Naive B cell (primary cell): Measurements from ENCODE around the gene SDK1. TPM values are rescaled to one million over a fixed set of nuclear protein-coding genes. Genes with fewer than 3 reads are reported as not detected.

Source experiments
- ATAC-seq, 2 donors: fragments of 150-1000 bp; cut with Tn5 transposase; 2 replicates each; pipeline ENCODE4 v1.10.0; 2021; ENCODE audit warnings: low read depth in 2 of 2, mild to moderate bottlenecking in 2 of 2, moderate library complexity in 2 of 2
- DNase-seq: peaks from one replicate; pipeline ENCODE4 v3.0.0; 2022
- H3K27ac Mint-ChIP-seq, 6 donors: one replicate each; pipeline ENCODE4 v1.8.0; 2020 to 2022; ENCODE audit warnings: mild to moderate bottlenecking in 6 of 6, mixed read lengths in 6 of 6, moderate library complexity in 5 of 6, inconsistent platforms in 2 of 6
- H3K27me3 Mint-ChIP-seq, 3 donors: one replicate each; pipeline ENCODE4 v1.8.0; 2021 to 2022; ENCODE audit warnings: mixed read lengths in 3 of 3, mild to moderate bottlenecking in 1 of 3
- H3K36me3 Mint-ChIP-seq, 2 donors: one replicate each; pipeline ENCODE4 v1.8.0; 2020 to 2022; ENCODE audit warnings: mixed read lengths in 2 of 2, inconsistent platforms in 1 of 2, mild to moderate bottlenecking in 1 of 2
- H3K4me1 Mint-ChIP-seq, 3 donors: one replicate each; pipeline ENCODE4 v1.8.0; 2020 to 2022; ENCODE audit warnings: mixed read lengths in 3 of 3, inconsistent platforms in 1 of 3, mild to moderate bottlenecking in 1 of 3, moderate library complexity in 1 of 3
- H3K4me3 Mint-ChIP-seq, 8 donors: one replicate each; pipeline ENCODE4 v1.8.0; 2020 to 2022; ENCODE audit warnings: mild to moderate bottlenecking in 8 of 8, mixed read lengths in 8 of 8, moderate library complexity in 8 of 8, inconsistent platforms in 2 of 8
- H3K9me3 Mint-ChIP-seq, 7 donors: one replicate each; pipeline ENCODE4 v1.8.0; 2020 to 2022; ENCODE audit warnings: mixed read lengths in 7 of 7, mild to moderate bottlenecking in 5 of 7, inconsistent platforms in 2 of 7, moderate library complexity in 1 of 7
- polyA plus RNA-seq, 6 donors: library from polyadenylated mRNA; unstranded; fragments of 300-500 nt; fragmentation: Illumina TruSeq; gene quantifications; one replicate each; pipeline ENCODE4 v1.2.3, GENCODE V29; 2021; ENCODE audit warnings: low read depth in 6 of 6

Gene SDK1
- polyA plus RNA-seq, 6 donors from 2014 or later: 0.15 to 0.60 (median 0.38) TPM; not detected in 2

- Mint-ChIP-seq H3K4me1 (no peaks in the 10 kb centered on the region), H3K36me3 (no peaks in the 10 kb centered on the region), H3K9me3 (no peaks in the 10 kb centered on the region), H3K27ac (no peak overlapping the region), H3K27me3 (peaks cover 39 to 64% (median 43%) of the 10 kb centered on the region in 3 donors), H3K4me3 (no peak overlapping the region)
- DNase-seq: no peak
- ATAC-seq: no peak
These were observed 111.8 kb downstream of the SDK1 start for GRCh38 chr7:3412871-3413270.

- Mint-ChIP-seq H3K9me3 (peaks cover 0 to 4% (median 0%) of the 10 kb centered on the region in 7 donors), H3K36me3 (no peaks in the 10 kb centered on the region), H3K27ac (no peak overlapping the region), H3K27me3 (peaks cover 45 to 50% (median 47%) of the 10 kb centered on the region in 3 donors), H3K4me1 (no peaks in the 10 kb centered on the region), H3K4me3 (no peak overlapping the region)
- DNase-seq: no peak
- no peak for ATAC-seq
These were observed 114.8 kb downstream of the SDK1 start for GRCh38 chr7:3415861-3416312.

GRCh38 chr7:3416453-3416852, 115.4 kb downstream of the SDK1 start:
- Mint-ChIP-seq H3K27me3 (peaks cover 41 to 45% (median 44%) of the 10 kb centered on the region in 3 donors), H3K27ac (no peak overlapping the region), H3K9me3 (peaks cover 0 to 5% (median 2%) of the 10 kb centered on the region in 7 donors), H3K4me1 (no peaks in the 10 kb centered on the region), H3K36me3 (peaks cover 0 to 1% of the 10 kb centered on the region in 2 donors), H3K4me3 (no peak overlapping the region)
- no peak for DNase-seq
- no peak for ATAC-seq

- peaks cover 5 to 13% (median 7%) of the 10 kb centered on the region in 3 donors for H3K27me3 Mint-ChIP-seq
- DNase-seq: no peak
- ATAC-seq: no peak
- H3K9me3 Mint-ChIP-seq: peaks cover 0 to 23% (median 15%) of the 10 kb centered on the region in 7 donors
- no peaks in the 10 kb centered on the region for H3K4me1 Mint-ChIP-seq
- no peak overlapping the region for H3K27ac Mint-ChIP-seq
- peaks cover 0 to 8% of the 10 kb centered on the region in 2 donors for H3K36me3 Mint-ChIP-seq
- H3K4me3 Mint-ChIP-seq: no peak overlapping the region
These were observed 124.0 kb downstream of the SDK1 start for GRCh38 chr7:3425087-3425486.

- peaks cover 0 to 22% (median 15%) of the 10 kb centered on the region in 7 donors for H3K9me3 Mint-ChIP-seq
- no peak overlapping the region for H3K4me3 Mint-ChIP-seq
- H3K36me3 Mint-ChIP-seq: peaks cover 0 to 8% of the 10 kb centered on the region in 2 donors
- DNase-seq: no peak
- H3K27ac Mint-ChIP-seq: no peak overlapping the region
- no peak for ATAC-seq
- peaks cover 8 to 13% (median 13%) of the 10 kb centered on the region in 3 donors for H3K27me3 Mint-ChIP-seq
- H3K4me1 Mint-ChIP-seq: no peaks in the 10 kb centered on the region
These were observed 125.0 kb downstream of the SDK1 start for GRCh38 chr7:3426064-3426463.

- ATAC-seq (no peak), DNase-seq (no peak)
- Mint-ChIP-seq H3K36me3 (no peaks in the 10 kb centered on the region), H3K27ac (no peak overlapping the region), H3K4me1 (no peaks in the 10 kb centered on the region), H3K9me3 (peaks cover 0 to 5% (median 0%) of the 10 kb centered on the region in 7 donors), H3K4me3 (no peak overlapping the region), H3K27me3 (peaks cover 13 to 28% (median 13%) of the 10 kb centered on the region in 3 donors)
These were observed 126.9 kb downstream of the SDK1 start for GRCh38 chr7:3427957-3428356.

- Mint-ChIP-seq H3K9me3 (no peaks in the 10 kb centered on the region), H3K27ac (no peak overlapping the region), H3K27me3 (peaks cover 13 to 28% (median 13%) of the 10 kb centered on the region in 3 donors), H3K36me3 (no peaks in the 10 kb centered on the region), H3K4me1 (no peaks in the 10 kb centered on the region), H3K4me3 (no peak overlapping the region)
- no peak for DNase-seq
- ATAC-seq: no peak
These were observed 128.9 kb downstream of the SDK1 start for GRCh38 chr7:3429981-3430380.

- H3K27ac Mint-ChIP-seq: peak overlapping the region in 1 of 6 donors; percentile 29
These were observed 129.5 kb downstream of the SDK1 start for GRCh38 chr7:3430588-3430987.

GRCh38 chr7:3431306-3431705, 130.3 kb downstream of the SDK1 start:
- Mint-ChIP-seq H3K27me3 (peaks cover 7 to 22% (median 9%) of the 10 kb centered on the region in 3 donors), H3K27ac (no peak overlapping the region), H3K4me1 (no peaks in the 10 kb centered on the region), H3K4me3 (no peak overlapping the region), H3K36me3 (no peaks in the 10 kb centered on the region), H3K9me3 (no peaks in the 10 kb centered on the region)
- DNase-seq: no peak
- no peak for ATAC-seq

More at GRCh38 chr7:3430588-3430987, 129.5 kb downstream of the SDK1 start:
- no peak for ATAC-seq
- no peaks in the 10 kb centered on the region for H3K9me3 Mint-ChIP-seq
- peaks cover 13 to 28% (median 13%) of the 10 kb centered on the region in 3 donors for H3K27me3 Mint-ChIP-seq
- H3K4me3 Mint-ChIP-seq: no peak overlapping the region
- no peaks in the 10 kb centered on the region for H3K36me3 Mint-ChIP-seq
- no peaks in the 10 kb centered on the region for H3K4me1 Mint-ChIP-seq
- DNase-seq: no peak

GRCh38 chr7:3432911-3433310, 131.9 kb downstream of the SDK1 start:
- ATAC-seq (no peak), DNase-seq (no peak)
- Mint-ChIP-seq H3K9me3 (no peaks in the 10 kb centered on the region), H3K36me3 (no peaks in the 10 kb centered on the region), H3K27me3 (peaks cover 0 to 21% (median 7%) of the 10 kb centered on the region in 3 donors), H3K27ac (no peak overlapping the region), H3K4me1 (no peaks in the 10 kb centered on the region), H3K4me3 (no peak overlapping the region)

- no peak overlapping the region for H3K4me3 Mint-ChIP-seq
- H3K4me1 Mint-ChIP-seq: no peaks in the 10 kb centered on the region
- DNase-seq (no peak), ATAC-seq (no peak)
- peaks cover 5 to 29% (median 13%) of the 10 kb centered on the region in 3 donors for H3K27me3 Mint-ChIP-seq
- no peak overlapping the region for H3K27ac Mint-ChIP-seq
- no peaks in the 10 kb centered on the region for H3K36me3 Mint-ChIP-seq
- no peaks in the 10 kb centered on the region for H3K9me3 Mint-ChIP-seq
These were observed 133.6 kb downstream of the SDK1 start for GRCh38 chr7:3434611-3435010.

- H3K9me3 Mint-ChIP-seq: no peaks in the 10 kb centered on the region
- ATAC-seq: no peak
These were observed 135.1 kb downstream of the SDK1 start for GRCh38 chr7:3436112-3436511.

GRCh38 chr7:3436746-3437145, 135.7 kb downstream of the SDK1 start:
- Mint-ChIP-seq H3K4me3 (no peak overlapping the region), H3K27me3 (peaks cover 12 to 18% (median 16%) of the 10 kb centered on the region in 3 donors), H3K27ac (no peak overlapping the region), H3K36me3 (no peaks in the 10 kb centered on the region), H3K9me3 (no peaks in the 10 kb centered on the region), H3K4me1 (no peaks in the 10 kb centered on the region)
- no peak for ATAC-seq
- DNase-seq: no peak

More at GRCh38 chr7:3436112-3436511, 135.1 kb downstream of the SDK1 start:
- H3K4me3 Mint-ChIP-seq: no peak overlapping the region
- H3K27me3 Mint-ChIP-seq: peaks cover 10 to 23% (median 13%) of the 10 kb centered on the region in 3 donors
- H3K27ac Mint-ChIP-seq: peak overlapping the region in 1 of 6 donors; percentile 41
- H3K4me1 Mint-ChIP-seq: no peaks in the 10 kb centered on the region
- H3K36me3 Mint-ChIP-seq: no peaks in the 10 kb centered on the region
- DNase-seq: no peak

GRCh38 chr7:3437467-3437866, 136.4 kb downstream of the SDK1 start:
- H3K9me3 Mint-ChIP-seq: no peaks in the 10 kb centered on the region
- H3K4me1 Mint-ChIP-seq: no peaks in the 10 kb centered on the region
- no peak overlapping the region for H3K4me3 Mint-ChIP-seq
- H3K27me3 Mint-ChIP-seq: peaks cover 9 to 22% (median 10%) of the 10 kb centered on the region in 3 donors
- ATAC-seq (no peak), DNase-seq (no peak)
- no peak overlapping the region for H3K27ac Mint-ChIP-seq
- H3K36me3 Mint-ChIP-seq: no peaks in the 10 kb centered on the region
